HepG2 (cell line): ENCODE results near the gene PLEKHM2. TPM values are rescaled to one million over a fixed set of nuclear protein-coding genes. Genes with fewer than 3 reads are reported as not detected.

Experiments
- GABPB1 ChIP-seq: IDR thresholded peaks from 2 replicates; pipeline ENCODE4 v1.6.1; 2016; ENCODE audit warnings: mild to moderate bottlenecking, missing genetic modification reagents, moderate library complexity, missing compliant biosample characterization
- MEF2D ChIP-seq: sonication (generic); formaldehyde crosslinking; IDR thresholded peaks from 2 replicates; pipeline ENCODE4 v1.5.1; 2020; ENCODE audit warnings: mild to moderate bottlenecking, missing genetic modification reagents
- MZF1 ChIP-seq: sonication (generic); formaldehyde crosslinking; IDR thresholded peaks from 2 replicates; pipeline ENCODE4 v1.8.1; 2023; ENCODE audit warnings: mild to moderate bottlenecking, missing genetic modification reagents, borderline replicate concordance
- NFIB ChIP-seq: sonication (generic); formaldehyde crosslinking; IDR thresholded peaks from 2 replicates; pipeline ENCODE4 v1.9.0; 2021; ENCODE audit warnings: missing genetic modification reagents, mild to moderate bottlenecking, borderline replicate concordance
- SMC3 ChIP-seq: IDR thresholded peaks from 2 replicates; pipeline ENCODE4 v1.6.1; 2011; ENCODE audit warnings: low read length, improper control_type of control experiment
- TAF15 ChIP-seq: fragments of 200-400 bp; formaldehyde crosslinking; IDR thresholded peaks from one replicate; pipeline ENCODE4 v1.6.1; 2018; ENCODE audit warnings: mild to moderate bottlenecking, low read depth, low read length; ENCODE audit not compliant: poor library complexity, severe bottlenecking
- ZNF143 ChIP-seq: sonication (generic); formaldehyde crosslinking; IDR thresholded peaks from 2 replicates; pipeline ENCODE4 v1.4.0; 2020; ENCODE audit warnings: missing genetic modification reagents
- ZNF703 ChIP-seq: sonication (generic); formaldehyde crosslinking; IDR thresholded peaks from 2 replicates; pipeline ENCODE4 v1.5.1; 2020; ENCODE audit warnings: missing genetic modification reagents, mild to moderate bottlenecking, moderate library complexity, borderline replicate concordance
- ZNF883 ChIP-seq: sonication (generic); formaldehyde crosslinking; IDR thresholded peaks from 2 replicates; pipeline ENCODE4 v1.5.1; 2020; ENCODE audit warnings: mild to moderate bottlenecking, missing genetic modification reagents; ENCODE audit errors: not compliant biosample characterization
- polyA plus RNA-seq, 8 experiments: library from polyadenylated mRNA; depleted of rRNA in 3 of 8; stranded (reverse) in 7 of 8; unstranded in 1 of 8; fragments of >200 nt; fragmentation: Illumina TruSeq in 4 of 8; extraction: Trizol in 4 of 8; gene quantifications; 2 replicates each; pipeline versions ENCODE4 v1.2.1 to v1.2.3, GENCODE V29; 2011 to 2016; ENCODE audit warnings: low read depth in 4 of 8, missing spikeins in 1 of 8, mixed read lengths in 1 of 8; ENCODE audit not compliant: insufficient read depth in 1 of 8
- total RNA-seq, 5 experiments: library from RNA; depleted of rRNA; stranded (reverse); fragments of >200 nt; fragmentation: Illumina TruSeq; extraction: Trizol; gene quantifications; 2 replicates each; pipeline ENCODE4 v1.2.3, GENCODE V29; 2016; ENCODE audit warnings: low read depth in 1 of 5
- TF ChIP-seq, protein P1 (sequence below), 2 experiments: sonication (generic) in 1 of 2; formaldehyde crosslinking in 1 of 2; IDR thresholded peaks; 2 replicates each; pipeline versions ENCODE4 v1.5.1 to v1.6.1; 2011 to 2020; ENCODE audit warnings: borderline replicate concordance in 1 of 2, low read depth in 1 of 2, low read length in 1 of 2, mild to moderate bottlenecking in 1 of 2, missing genetic modification reagents in 1 of 2, moderate library complexity in 1 of 2
- TF ChIP-seq, protein P2 (sequence below), 2 experiments: sonication (generic) in 1 of 2; formaldehyde crosslinking in 1 of 2; IDR thresholded peaks; 2 replicates each; pipeline versions ENCODE4 v1.4.0 to v1.6.1; 2016 to 2020; ENCODE audit warnings: borderline replicate concordance in 1 of 2, low read depth in 1 of 2, mild to moderate bottlenecking in 1 of 2, missing genetic modification reagents in 1 of 2
- TF ChIP-seq, protein P3 (sequence below): sonication (generic); formaldehyde crosslinking; IDR thresholded peaks from 2 replicates; pipeline ENCODE4 v1.4.0; 2020; ENCODE audit warnings: mild to moderate bottlenecking, missing genetic modification reagents
- TF ChIP-seq, protein P4 (sequence below): sonication (generic); formaldehyde crosslinking; IDR thresholded peaks from 2 replicates; pipeline ENCODE4 v1.5.0; 2020; ENCODE audit warnings: mild to moderate bottlenecking, missing genetic modification reagents

PLEKHM2 gene
- total and polyA plus RNA-seq, 2 of the 13 experiments (the other 11 are each of a cell fraction or from before 2014, with no cell fraction given): 16.5 to 27.3 TPM

DNA sequence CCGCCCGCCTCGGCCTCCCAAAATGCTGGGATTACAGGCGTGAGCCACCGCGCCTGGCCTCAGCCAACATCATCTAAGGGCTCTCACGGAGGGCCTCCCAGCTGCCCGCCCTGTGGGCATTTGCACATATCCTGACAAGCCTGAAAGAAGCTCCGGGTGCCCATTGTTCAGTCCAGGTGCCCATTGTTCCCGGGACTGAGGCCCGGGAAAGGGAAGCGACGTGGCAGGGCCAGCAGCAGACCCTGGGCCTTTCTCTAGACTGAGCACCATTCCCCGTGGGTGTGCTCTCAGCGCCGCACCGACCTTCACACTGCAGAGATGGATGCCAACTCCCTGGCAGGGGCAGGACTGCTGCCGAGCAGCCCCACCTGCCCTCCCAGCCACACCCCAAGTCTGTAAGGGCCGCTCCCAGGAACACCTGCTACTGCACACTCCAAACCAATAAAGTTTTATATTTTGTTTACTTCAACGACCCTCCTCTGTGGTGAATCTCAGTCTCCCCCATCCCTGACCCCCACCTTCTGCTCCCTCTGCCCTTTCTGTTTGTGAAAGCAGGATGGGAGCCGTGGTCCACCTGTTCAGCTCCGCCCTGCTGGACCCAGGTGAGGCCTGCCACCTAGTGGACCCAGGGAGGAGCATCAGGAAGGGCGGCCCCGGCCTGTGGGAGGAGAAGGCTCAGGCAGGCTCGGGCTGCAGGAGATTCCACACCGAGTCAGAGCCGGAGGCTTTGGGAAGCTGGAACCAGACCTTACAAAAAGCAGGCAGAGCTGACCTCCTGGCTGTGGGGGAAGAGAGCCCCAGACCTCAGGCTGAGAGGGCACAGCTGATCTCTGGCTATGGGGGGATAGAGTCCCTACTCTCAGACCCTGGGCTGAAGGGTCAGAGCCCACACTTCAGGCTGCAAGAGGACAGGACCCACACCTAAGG lies 57.1 kb downstream of the PLEKHM2 start (continued):
- TF ChIP-seq ZNF703 (no peak), GABPB1 (CRISPR knock-in tag) (peak; percentile 41; the same call in 1 of the 2 replicates), MZF1 (CRISPR knock-in tag) (no peak), TAF15 (no peak), NFIB (no peak), ZNF883 (no peak), SMC3 (peak; percentile 50), MEF2D (CRISPR knock-in tag) (0 out of 2 replicates have a peak, but pooled peaks have one; percentile 28), ZNF143 (CRISPR knock-in tag) (no peak)
- TF ChIP-seq, protein P1, sequence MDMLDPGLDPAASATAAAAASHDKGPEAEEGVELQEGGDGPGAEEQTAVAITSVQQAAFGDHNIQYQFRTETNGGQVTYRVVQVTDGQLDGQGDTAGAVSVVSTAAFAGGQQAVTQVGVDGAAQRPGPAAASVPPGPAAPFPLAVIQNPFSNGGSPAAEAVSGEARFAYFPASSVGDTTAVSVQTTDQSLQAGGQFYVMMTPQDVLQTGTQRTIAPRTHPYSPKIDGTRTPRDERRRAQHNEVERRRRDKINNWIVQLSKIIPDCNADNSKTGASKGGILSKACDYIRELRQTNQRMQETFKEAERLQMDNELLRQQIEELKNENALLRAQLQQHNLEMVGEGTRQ (IDR thresholded peaks at IDR 0.05; ENCODE audit: low read depth, low read length): no peak
- TF ChIP-seq, protein P1 (CRISPR knock-in tag; IDR thresholded peaks at IDR 0.05; ENCODE audit: borderline replicate concordance): no peak
- TF ChIP-seq, protein P2, sequence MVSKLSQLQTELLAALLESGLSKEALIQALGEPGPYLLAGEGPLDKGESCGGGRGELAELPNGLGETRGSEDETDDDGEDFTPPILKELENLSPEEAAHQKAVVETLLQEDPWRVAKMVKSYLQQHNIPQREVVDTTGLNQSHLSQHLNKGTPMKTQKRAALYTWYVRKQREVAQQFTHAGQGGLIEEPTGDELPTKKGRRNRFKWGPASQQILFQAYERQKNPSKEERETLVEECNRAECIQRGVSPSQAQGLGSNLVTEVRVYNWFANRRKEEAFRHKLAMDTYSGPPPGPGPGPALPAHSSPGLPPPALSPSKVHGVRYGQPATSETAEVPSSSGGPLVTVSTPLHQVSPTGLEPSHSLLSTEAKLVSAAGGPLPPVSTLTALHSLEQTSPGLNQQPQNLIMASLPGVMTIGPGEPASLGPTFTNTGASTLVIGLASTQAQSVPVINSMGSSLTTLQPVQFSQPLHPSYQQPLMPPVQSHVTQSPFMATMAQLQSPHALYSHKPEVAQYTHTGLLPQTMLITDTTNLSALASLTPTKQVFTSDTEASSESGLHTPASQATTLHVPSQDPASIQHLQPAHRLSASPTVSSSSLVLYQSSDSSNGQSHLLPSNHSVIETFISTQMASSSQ (IDR thresholded peaks at IDR 0.05; ENCODE audit: low read depth): no peak
- TF ChIP-seq, protein P2 (CRISPR knock-in tag; IDR thresholded peaks at IDR 0.05; ENCODE audit: borderline replicate concordance): no peak
- TF ChIP-seq, protein P3, sequence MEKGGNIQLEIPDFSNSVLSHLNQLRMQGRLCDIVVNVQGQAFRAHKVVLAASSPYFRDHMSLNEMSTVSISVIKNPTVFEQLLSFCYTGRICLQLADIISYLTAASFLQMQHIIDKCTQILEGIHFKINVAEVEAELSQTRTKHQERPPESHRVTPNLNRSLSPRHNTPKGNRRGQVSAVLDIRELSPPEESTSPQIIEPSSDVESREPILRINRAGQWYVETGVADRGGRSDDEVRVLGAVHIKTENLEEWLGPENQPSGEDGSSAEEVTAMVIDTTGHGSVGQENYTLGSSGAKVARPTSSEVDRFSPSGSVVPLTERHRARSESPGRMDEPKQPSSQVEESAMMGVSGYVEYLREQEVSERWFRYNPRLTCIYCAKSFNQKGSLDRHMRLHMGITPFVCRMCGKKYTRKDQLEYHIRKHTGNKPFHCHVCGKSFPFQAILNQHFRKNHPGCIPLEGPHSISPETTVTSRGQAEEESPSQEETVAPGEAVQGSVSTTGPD (CRISPR knock-in tag): no peak
- TF ChIP-seq, protein P4, sequence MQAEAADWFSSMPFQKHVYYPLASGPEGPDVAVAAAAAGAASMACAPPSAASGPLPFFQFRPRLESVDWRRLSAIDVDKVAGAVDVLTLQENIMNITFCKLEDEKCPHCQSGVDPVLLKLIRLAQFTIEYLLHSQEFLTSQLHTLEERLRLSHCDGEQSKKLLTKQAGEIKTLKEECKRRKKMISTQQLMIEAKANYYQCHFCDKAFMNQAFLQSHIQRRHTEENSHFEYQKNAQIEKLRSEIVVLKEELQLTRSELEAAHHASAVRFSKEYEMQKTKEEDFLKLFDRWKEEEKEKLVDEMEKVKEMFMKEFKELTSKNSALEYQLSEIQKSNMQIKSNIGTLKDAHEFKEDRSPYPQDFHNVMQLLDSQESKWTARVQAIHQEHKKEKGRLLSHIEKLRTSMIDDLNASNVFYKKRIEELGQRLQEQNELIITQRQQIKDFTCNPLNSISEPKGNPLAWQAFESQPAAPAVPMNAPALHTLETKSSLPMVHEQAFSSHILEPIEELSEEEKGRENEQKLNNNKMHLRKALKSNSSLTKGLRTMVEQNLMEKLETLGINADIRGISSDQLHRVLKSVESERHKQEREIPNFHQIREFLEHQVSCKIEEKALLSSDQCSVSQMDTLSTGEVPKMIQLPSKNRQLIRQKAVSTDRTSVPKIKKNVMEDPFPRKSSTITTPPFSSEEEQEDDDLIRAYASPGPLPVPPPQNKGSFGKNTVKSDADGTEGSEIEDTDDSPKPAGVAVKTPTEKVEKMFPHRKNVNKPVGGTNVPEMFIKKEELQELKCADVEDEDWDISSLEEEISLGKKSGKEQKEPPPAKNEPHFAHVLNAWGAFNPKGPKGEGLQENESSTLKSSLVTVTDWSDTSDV (CRISPR knock-in tag): no peak
